ENCODE data around the gene DDX54.

Gene DDX54, protein sequence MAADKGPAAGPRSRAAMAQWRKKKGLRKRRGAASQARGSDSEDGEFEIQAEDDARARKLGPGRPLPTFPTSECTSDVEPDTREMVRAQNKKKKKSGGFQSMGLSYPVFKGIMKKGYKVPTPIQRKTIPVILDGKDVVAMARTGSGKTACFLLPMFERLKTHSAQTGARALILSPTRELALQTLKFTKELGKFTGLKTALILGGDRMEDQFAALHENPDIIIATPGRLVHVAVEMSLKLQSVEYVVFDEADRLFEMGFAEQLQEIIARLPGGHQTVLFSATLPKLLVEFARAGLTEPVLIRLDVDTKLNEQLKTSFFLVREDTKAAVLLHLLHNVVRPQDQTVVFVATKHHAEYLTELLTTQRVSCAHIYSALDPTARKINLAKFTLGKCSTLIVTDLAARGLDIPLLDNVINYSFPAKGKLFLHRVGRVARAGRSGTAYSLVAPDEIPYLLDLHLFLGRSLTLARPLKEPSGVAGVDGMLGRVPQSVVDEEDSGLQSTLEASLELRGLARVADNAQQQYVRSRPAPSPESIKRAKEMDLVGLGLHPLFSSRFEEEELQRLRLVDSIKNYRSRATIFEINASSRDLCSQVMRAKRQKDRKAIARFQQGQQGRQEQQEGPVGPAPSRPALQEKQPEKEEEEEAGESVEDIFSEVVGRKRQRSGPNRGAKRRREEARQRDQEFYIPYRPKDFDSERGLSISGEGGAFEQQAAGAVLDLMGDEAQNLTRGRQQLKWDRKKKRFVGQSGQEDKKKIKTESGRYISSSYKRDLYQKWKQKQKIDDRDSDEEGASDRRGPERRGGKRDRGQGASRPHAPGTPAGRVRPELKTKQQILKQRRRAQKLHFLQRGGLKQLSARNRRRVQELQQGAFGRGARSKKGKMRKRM

GRCh38 chr12:113185180-113186032 lies at the start of gene DDX54, which contains the start of gene RITA1:
TSS of gene DDX54 (minus strand) at chr12:113185478. CDS start at chr12:113185451, 27 bp downstream.
TSS of gene RITA1 (plus strand) at chr12:113185721. CDS start at chr12:113186747, 1,026 bp downstream.
- peak; percentile 88 for DNase-seq

GRCh38 chr12:113234483-113234882 lies 49.2 kb upstream of the DDX54 start:
- DNase-seq = no peak

GRCh38 chr12:113233967-113234366 lies 48.7 kb upstream of the DDX54 start:
- no peak for DNase-seq

DNA sequence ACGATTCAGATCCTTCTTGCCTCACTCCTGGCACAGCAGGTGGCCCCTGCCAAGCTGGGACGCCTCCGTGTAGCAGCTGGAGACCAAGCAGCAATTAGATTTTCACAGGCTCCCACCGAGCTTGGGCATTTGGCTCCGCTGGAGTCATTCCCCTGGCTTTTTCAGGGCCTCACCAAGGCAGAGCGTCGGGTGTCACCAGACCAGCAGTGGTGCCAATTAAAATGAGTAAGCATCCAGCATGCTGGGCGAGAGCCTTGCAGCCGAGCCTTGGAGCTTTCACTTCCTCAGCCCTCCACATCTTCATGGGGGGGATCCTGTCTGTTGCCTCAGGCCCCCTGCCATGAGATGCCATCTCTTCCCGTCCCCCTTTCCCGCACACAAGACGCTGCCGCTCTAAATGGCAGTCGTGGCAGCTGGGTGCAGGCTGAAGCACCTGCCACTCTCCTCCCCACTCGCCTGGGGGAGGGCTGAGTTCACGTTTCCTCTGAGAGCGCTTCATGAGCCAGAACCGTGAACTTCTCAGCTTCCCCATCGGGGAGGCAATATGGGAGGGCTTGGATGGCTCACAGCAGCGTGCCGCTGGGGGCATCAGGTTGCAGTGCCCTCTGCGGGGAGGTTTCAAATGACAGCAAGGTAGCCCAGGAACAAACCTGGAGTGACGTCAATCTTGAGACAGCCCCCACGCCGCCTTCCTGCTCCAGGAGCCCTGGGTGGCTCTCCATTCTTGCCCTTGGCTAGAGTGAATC lies 47.7 kb upstream of the DDX54 start:
- DNase-seq = peak; percentile 90

GRCh38 chr12:113232089-113232839 lies 47.0 kb upstream of the DDX54 start:
- DNase-seq = no peak

GRCh38 chr12:113231235-113232088 lies 46.2 kb upstream of the DDX54 start:
- peak; percentile 51 for DNase-seq

DNA sequence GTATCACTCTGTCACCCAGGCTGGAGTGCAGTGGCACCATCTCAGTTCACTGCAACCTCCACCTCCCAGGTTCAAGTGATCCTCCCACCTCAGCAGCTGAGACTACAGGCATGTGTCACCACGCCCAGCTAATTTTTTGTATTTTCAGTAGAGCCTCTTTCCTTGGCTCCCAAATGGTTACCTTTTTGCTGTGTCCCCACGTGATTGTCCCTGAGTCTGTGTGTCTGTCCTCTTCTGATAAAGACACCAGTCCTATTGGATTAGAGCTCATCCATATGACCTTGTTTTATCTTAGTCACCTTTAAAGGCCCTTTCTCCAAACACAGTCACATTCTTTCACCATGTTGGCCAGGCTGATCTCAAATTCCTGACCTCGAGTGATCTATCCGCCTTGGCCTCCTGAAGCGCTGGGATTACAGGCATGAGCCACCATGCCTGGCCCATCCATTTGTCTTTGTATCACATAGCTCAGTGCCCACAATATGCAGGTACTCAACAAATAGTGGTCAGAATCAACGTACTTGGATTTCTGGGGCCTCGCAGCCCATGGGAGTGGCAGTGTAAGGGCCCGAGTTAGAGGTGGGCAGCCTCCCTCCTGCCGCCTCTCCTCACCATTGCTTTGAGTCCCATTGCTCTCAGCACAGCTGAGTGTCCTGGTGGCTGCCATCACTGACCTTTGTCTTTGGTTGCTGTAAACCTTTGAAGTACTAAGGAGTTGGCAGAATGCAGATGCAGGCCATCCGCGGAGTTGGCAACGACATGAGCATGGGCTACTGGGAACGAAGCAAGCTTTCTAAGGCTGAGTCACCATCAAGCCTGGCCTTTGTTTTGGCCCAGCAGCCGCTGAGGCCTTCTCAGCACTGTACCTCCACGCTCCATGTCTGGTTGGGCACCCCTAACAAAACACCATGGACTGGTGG lies 45.3 kb upstream of the DDX54 start:
- peak; percentile 60 for DNase-seq

- no peak for DNase-seq
These were observed 43.2 kb upstream of the DDX54 start for GRCh38 chr12:113228394-113229028.

DNA sequence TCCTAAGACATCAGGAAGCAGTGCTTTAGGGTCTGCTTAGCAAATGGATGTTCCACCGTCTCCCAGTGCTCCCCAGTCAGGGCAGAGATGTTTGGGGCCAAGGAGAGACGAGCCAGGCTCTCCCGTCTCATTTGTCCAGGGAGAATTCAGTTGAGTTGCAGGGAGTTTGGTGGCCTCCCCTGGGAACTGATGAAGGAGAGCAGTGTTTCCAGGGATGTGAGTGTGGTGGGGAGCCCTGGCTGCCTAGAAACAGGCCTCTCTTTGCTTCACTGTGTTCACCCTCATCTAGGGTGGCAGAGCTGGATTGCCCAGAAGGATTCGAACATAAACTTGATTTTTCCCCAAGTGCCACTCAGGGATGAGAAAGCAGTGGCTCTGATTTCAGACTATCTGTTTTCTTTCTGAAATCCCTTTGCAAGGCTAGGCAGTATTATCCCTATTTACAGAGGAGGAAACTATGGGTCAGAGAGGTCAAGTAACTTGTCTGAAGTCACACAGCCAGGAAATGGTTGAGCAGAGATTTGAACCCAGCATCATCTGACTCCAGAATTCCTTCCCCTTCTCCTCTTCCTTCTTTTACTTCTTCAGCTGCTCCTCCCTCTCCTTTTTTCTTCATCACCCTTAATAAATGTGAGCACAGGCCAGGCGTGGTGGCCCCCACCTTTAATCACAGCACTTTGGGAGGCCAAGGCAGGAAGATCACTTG lies 42.6 kb upstream of the DDX54 start:
- no peak for DNase-seq

GRCh38 chr12:113226696-113227568 lies 41.7 kb upstream of the DDX54 start:
- peak; percentile 77 for DNase-seq

GRCh38 chr12:113224955-113225354 lies 39.7 kb upstream of the DDX54 start:
- no peak for DNase-seq

DNA sequence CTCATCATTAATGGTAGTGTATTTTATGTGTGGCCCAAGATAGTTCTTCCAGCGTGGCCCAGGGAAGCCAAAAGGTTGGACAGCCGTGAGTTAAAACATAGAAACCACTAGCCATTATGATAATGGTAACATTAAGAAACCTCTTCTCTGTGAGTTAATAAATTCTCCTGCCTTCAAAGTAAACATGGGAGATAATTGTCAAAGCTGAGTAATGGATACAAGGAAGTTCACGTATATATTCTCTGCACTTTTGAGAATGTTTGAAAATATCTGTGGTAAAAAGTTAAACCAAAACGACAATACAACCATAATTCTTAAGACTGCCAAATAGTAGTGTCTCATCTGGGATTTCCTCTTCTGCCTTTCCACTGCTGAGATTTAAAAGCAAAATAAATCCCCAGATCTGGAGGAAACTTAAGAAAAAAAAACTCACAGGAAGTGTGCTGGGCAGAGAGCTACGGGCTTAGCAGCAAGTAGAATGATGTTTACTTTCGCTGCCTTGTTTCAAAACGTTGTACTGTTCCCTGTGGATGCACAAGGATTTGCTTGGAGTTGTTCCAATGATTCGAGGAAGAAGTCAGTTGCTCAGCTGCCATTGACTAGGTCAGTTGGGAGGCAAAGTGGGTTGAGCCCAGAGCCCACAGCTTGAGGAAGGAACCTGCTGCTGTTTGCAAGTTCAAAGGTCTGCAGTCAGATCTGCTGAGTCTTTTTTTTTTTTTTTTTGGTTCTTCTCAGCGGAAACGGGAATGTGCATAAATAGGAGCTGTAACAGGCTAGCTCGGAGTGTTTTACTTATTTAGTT lies 37.7 kb upstream of the DDX54 start:
- DNase-seq = peak; percentile 47

GRCh38 chr12:113221997-113222729 lies 36.9 kb upstream of the DDX54 start:
- no peak for DNase-seq

- peak; percentile 100 for DNase-seq
These were observed 36.1 kb upstream of the DDX54 start, which contains the start of gene TPCN1 for GRCh38 chr12:113221181-113221996. TSS of gene TPCN1 (plus strand) at chr12:113221464. CDS start at chr12:113226853, 5,389 bp downstream.

Data from hematopoietic multipotent progenitor cell treated with erythropoietin and hydrocortisone succinate and interleukin-3 and kit ligand, for 4 days (in vitro differentiated cells).